OCI-M2 (cell line): ENCODE results near the gene DES.

Source experiments
- DNase-seq: peaks from one replicate; lab custom pipeline; 2025; ENCODE audit not compliant: unreplicated experiment; lab: John Stamatoyannopoulos, UW

The DES gene

DNA sequence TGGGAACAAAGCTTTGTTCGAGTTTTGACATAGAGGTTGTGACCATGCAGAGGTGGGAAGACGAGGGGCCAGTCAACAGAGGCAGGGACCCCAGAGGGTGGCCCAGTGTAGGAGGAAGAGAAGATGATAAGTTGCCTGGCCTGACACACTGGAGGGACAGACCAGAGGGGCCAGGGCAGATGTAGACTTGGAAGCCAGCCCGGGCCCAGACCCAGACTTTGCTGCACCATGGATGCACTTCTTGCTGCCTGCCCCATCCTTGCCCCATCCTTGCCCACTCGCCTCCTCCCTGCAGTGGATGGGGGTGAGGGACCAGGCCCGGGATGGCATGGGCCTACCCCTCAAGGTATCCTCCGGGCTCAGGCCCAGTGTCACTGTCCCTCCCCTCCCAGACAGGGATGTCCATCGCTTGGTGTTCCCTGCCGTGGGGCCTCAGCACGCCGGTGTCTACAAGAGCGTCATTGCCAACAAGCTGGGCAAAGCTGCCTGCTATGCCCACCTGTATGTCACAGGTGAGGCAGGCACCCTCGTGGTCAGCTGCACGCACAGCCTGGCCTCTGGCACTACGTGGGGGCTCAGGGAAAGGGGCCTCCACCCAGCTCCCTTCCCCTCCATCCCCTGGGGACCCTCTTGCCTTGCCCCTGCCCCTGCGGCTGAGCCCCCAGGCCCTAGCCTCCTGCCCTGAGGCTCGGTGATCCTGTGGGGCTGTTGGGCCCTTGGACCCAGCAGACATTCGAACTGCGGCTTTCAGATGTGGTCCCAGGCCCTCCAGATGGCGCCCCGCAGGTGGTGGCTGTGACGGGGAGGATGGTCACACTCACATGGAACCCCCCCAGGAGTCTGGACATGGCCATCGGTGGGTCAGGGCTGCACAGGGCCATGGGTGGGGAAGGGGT is 53.5 kb downstream of the DES start:
- no peak for DNase-seq

DNA sequence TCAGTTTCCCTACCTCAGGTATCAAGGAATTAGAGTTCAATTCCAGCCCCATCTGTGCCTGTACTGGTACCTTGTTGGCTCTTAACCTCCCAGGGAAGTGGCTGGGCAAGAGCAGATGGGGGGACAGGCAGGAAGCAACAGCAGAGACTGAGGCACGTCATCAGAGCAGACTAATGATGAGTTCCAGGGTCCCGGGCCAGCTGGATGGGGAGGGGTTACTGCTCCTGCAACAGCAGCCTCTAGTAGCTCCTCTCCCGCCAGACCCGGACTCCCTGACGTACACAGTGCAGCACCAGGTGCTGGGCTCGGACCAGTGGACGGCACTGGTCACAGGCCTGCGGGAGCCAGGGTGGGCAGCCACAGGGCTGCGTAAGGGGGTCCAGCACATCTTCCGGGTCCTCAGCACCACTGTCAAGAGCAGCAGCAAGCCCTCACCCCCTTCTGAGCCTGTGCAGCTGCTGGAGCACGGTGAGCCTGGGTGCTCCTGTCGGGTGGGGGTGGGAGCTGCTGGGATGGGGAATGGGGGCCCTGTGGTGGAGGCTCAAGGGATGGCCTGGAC is 54.5 kb downstream of the DES start:
- no peak for DNase-seq

DNA sequence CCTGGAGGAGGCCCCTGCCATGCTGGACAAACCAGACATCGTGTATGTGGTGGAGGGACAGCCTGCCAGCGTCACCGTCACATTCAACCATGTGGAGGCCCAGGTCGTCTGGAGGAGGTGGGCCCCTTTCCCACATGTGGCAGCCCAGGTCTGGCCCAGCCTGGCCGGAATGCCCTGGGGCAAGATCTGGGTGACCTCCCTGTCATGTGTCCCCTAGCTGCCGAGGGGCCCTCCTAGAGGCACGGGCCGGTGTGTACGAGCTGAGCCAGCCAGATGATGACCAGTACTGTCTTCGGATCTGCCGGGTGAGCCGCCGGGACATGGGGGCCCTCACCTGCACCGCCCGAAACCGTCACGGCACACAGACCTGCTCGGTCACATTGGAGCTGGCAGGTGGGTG is 55.3 kb downstream of the DES start:
- no peak for DNase-seq

DNA sequence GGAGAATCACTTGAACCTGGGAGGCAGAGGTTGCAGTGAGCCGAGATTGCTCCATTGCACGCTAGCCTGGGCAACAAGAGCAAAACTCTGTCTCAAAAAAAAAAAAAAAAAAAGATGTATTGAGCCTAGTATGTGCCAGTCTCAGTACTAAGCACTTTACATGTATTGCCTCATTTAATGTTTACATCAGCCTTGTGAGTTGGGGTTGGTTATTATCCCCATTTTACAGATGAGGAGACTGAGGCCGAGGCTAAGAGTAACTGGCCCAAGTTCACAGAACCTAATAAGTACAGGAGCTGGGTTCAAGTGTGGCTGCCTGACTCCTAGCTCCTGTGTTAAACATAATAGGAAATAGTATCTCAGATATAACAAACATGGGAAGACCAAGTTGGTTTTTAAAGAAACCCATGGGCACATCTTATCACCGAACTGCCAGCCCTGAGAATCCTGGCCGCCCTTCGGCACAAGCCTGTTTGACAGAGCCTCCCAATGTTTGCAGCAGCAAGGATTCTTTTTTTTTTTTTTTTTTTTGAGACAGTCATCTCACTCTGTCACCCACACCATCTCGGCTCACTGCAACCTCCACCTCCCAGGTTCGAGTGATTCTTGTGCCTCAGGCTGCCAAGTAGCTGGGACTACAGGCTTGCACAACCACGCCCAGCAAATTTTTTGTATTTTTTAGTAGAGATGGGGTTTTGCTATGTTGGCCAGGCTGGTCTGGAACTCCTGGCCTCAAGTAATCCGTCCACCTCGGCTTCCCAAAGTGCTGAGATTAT is 56.3 kb downstream of the DES start:
- no peak for DNase-seq

DNA sequence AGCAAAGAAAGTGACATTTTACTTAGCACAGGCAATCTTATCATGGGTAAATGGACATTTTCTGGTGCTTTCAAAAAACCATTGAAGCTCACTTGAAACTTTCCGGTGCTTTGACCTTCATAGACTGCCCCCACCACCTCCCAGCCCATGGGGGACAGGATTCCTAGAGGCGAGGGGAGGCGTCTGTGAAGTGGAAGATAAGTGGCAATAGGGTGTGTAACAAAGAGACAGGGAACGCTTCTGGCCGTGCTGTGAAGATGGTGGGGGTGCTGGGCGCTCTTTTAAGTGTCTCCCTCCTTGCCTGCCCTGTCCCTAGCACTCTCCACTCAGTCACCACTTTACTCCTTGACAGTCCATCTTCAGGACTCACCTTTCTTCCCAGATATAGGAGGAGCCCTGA is 57.1 kb downstream of the DES start:
- no peak for DNase-seq

DNA sequence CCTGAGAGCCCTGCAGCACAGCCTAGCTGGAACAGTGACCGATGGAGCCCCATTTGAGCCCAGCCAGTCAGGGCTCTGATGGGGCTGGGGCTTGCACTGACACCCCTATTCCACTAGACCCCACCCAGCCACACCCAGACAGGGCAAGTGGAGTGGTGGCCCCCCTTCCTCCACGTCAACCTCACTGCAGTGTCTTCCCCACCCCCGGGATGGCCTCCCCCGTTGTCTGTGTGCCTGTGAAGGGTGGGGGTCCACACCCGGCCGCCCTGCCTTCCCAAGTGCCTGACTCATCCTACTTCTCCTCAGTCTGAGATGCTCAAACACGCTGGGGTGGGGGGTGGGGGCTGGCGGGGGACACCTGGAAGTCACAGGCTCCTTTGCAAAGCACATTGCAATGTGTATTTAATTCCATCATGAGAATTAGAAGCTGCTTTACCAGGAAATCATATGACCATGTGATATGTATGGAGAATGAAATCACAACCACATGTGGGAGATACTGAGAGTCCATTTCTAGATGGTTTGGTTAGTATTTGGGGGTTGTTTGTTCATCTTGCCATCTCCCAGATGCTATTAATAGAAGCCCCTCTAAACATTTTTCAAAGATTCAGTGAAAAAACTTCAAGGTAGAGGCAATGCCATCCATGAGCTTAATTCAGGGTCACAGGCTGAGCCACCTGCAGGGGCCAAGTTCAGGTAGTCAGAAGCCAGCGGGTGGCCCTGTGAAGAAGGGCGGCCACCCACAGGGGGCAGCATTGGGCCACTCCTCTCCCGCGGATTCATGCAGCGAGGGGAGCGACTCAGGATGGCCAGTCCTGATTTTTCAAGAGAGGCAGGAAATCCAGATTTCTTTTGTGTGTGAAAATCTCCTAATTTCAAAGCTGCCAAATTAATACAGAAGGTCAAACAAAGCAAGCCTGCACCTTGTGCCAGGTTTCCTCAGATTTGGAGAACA is 57.8 kb downstream of the DES start:
- no peak for DNase-seq
